Adipocyte (in vitro differentiated cells): ENCODE measurements around the gene TMED9.
"Not testable (repeated sequence)": the region's sequence is repeated elsewhere in the genome, so short reads cannot be mapped to it uniquely, and the experiment has no call there.

ENCODE experiments used
- DNase-seq: peaks from one replicate; pipeline ENCODE4 v3.0.0-alpha.2; 2015; ENCODE audit warnings: low read depth
- H3K27me3 ChIP-seq: replicated peaks from 2 replicates; pipeline ENCODE4 v1.7.0; 2013; ENCODE audit warnings: mild to moderate bottlenecking, low read length, moderate library complexity; ENCODE audit not compliant: control insufficient read depth, insufficient read depth
- H3K36me3 ChIP-seq: 2 replicates; pipeline ENCODE4 v1.7.0; 2013; ENCODE audit warnings: low read length, mild to moderate bottlenecking, moderate library complexity; ENCODE audit not compliant: control insufficient read depth, insufficient read depth, severe bottlenecking
- H3K4me1 ChIP-seq: 2 replicates; pipeline ENCODE4 v1.7.0; 2013; ENCODE audit warnings: mild to moderate bottlenecking, low read length, moderate library complexity; ENCODE audit not compliant: control insufficient read depth, insufficient read depth
- H3K4me3 ChIP-seq: 2 replicates; pipeline ENCODE4 v1.7.0; 2013; ENCODE audit warnings: mild to moderate bottlenecking, low read length, moderate library complexity
- H3K9ac ChIP-seq: 2 replicates; pipeline ENCODE4 v1.7.0; 2013; ENCODE audit warnings: mild to moderate bottlenecking, low read length, moderate library complexity
- H3K9me3 ChIP-seq: 2 replicates; pipeline ENCODE4 v1.7.0; 2013; ENCODE audit warnings: mild to moderate bottlenecking, low read length, moderate library complexity; ENCODE audit not compliant: control insufficient read depth

TMED9 gene

GRCh38 chr5:177555228-177555627, 36.8 kb upstream of the TMED9 start:
- H3K9ac ChIP-seq: peak overlapping the region; percentile 72
- no peaks in the 10 kb centered on the region for H3K9me3 ChIP-seq
- H3K27me3 ChIP-seq: no peaks in the 10 kb centered on the region
- peak overlapping the region; percentile 85 for H3K4me3 ChIP-seq
- no peak for DNase-seq
- H3K36me3 ChIP-seq: peaks cover 8% of the 10 kb centered on the region
- H3K4me1 ChIP-seq: peaks cover 34% of the 10 kb centered on the region

- no peak overlapping the region for H3K4me3 ChIP-seq
- DNase-seq: no peak
- H3K27me3 ChIP-seq: no peaks in the 10 kb centered on the region
- no peaks in the 10 kb centered on the region for H3K9me3 ChIP-seq
- no peak overlapping the region for H3K9ac ChIP-seq
- H3K4me1 ChIP-seq: peaks cover 29% of the 10 kb centered on the region
- H3K36me3 ChIP-seq: peaks cover 8% of the 10 kb centered on the region
Measured at GRCh38 chr5:177555665-177556064, 36.3 kb upstream of the TMED9 start.

- Histone ChIP-seq H3K27me3 (no peaks in the 10 kb centered on the region), H3K4me3 (no peak overlapping the region), H3K36me3 (peaks cover 2% of the 10 kb centered on the region), H3K9me3 (no peaks in the 10 kb centered on the region), H3K9ac (no peak overlapping the region), H3K4me1 (peaks cover 20% of the 10 kb centered on the region)
- no peak for DNase-seq
Measured at GRCh38 chr5:177557041-177557647, 34.9 kb upstream of the TMED9 start.

GRCh38 chr5:177557796-177558195, 34.2 kb upstream of the TMED9 start:
- Histone ChIP-seq H3K9me3 (no peaks in the 10 kb centered on the region), H3K4me3 (no peak overlapping the region), H3K36me3 (no peaks in the 10 kb centered on the region), H3K27me3 (no peaks in the 10 kb centered on the region), H3K9ac (no peak overlapping the region), H3K4me1 (peaks cover 14% of the 10 kb centered on the region)
- no peak for DNase-seq

GRCh38 chr5:177559446-177559941, 32.5 kb upstream of the TMED9 start:
- not testable (repeated sequence) for DNase-seq, H3K4me3 ChIP-seq, H3K4me1 ChIP-seq, H3K9ac ChIP-seq, H3K36me3 ChIP-seq, H3K27me3 ChIP-seq, H3K9me3 ChIP-seq

GRCh38 chr5:177565046-177565445, 27.0 kb upstream of the TMED9 start:
- H3K9ac ChIP-seq: no peak overlapping the region
- DNase-seq: no peak
- no peaks in the 10 kb centered on the region for H3K4me1 ChIP-seq
- H3K9me3 ChIP-seq: no peaks in the 10 kb centered on the region
- H3K4me3 ChIP-seq: no peak overlapping the region
- peaks cover 30% of the 10 kb centered on the region for H3K27me3 ChIP-seq
- no peaks in the 10 kb centered on the region for H3K36me3 ChIP-seq

GRCh38 chr5:177568326-177568725, 23.7 kb upstream of the TMED9 start:
- DNase-seq: no peak
- Histone ChIP-seq H3K4me3 (no peak overlapping the region), H3K4me1 (no peaks in the 10 kb centered on the region), H3K36me3 (no peaks in the 10 kb centered on the region), H3K9me3 (no peaks in the 10 kb centered on the region), H3K9ac (no peak overlapping the region), H3K27me3 (peaks cover 32% of the 10 kb centered on the region)

GRCh38 chr5:177569894-177570293, 22.1 kb upstream of the TMED9 start:
- H3K9ac ChIP-seq: no peak overlapping the region
- DNase-seq: no peak
- no peak overlapping the region for H3K4me3 ChIP-seq
- H3K4me1 ChIP-seq: no peaks in the 10 kb centered on the region
- H3K36me3 ChIP-seq: no peaks in the 10 kb centered on the region
- no peaks in the 10 kb centered on the region for H3K9me3 ChIP-seq
- H3K27me3 ChIP-seq: peaks cover 36% of the 10 kb centered on the region

GRCh38 chr5:177575488-177575887, 16.5 kb upstream of the TMED9 start:
- Histone ChIP-seq H3K9me3 (no peaks in the 10 kb centered on the region), H3K9ac (no peak overlapping the region), H3K36me3 (no peaks in the 10 kb centered on the region), H3K4me1 (no peaks in the 10 kb centered on the region), H3K4me3 (no peak overlapping the region), H3K27me3 (peaks cover 13% of the 10 kb centered on the region)
- DNase-seq: no peak

- Histone ChIP-seq H3K9me3 (no peaks in the 10 kb centered on the region), H3K9ac (no peak overlapping the region), H3K4me3 (no peak overlapping the region), H3K27me3 (peaks cover 13% of the 10 kb centered on the region), H3K36me3 (no peaks in the 10 kb centered on the region), H3K4me1 (no peaks in the 10 kb centered on the region)
- no peak for DNase-seq
Measured at GRCh38 chr5:177576169-177576568, 15.8 kb upstream of the TMED9 start.

GRCh38 chr5:177578316-177578715, 13.7 kb upstream of the TMED9 start:
- Histone ChIP-seq H3K4me3 (no peak overlapping the region), H3K36me3 (no peaks in the 10 kb centered on the region), H3K27me3 (peaks cover 13% of the 10 kb centered on the region)

GRCh38 chr5:177588413-177588909, 3.5 kb upstream of the TMED9 start:
- no peak for DNase-seq
- Histone ChIP-seq H3K27me3 (peaks cover 43% of the 10 kb centered on the region), H3K9ac (no peak overlapping the region), H3K4me1 (peaks cover 9% of the 10 kb centered on the region), H3K9me3 (no peaks in the 10 kb centered on the region), H3K4me3 (no peak overlapping the region), H3K36me3 (peaks cover 3% of the 10 kb centered on the region)

More at GRCh38 chr5:177578316-177578715, 13.7 kb upstream of the TMED9 start:
- Histone ChIP-seq H3K9me3 (no peaks in the 10 kb centered on the region), H3K9ac (no peak overlapping the region), H3K4me1 (no peaks in the 10 kb centered on the region)
- no peak for DNase-seq
